ENCODE measurements around the gene NPFFR1.

GRCh38 chr10:70223728-70224127, 60.1 kb downstream of the NPFFR1 start:
- no peak for TF ChIP-seq CTCF (IDR thresholded peaks at IDR 0.05)
- no peak for TF ChIP-seq TCF7L2 (IDR thresholded peaks at IDR 0.05; ENCODE audit: low read depth, low read length)
- TF ChIP-seq REST (IDR thresholded peaks at IDR 0.05; ENCODE audit: insufficient read depth in 1 of 2, low read depth in 2 of 2, low read length in 1 of 2): no peak

Data from Panc1 (cell line).